Suprapubic skin (tissue), 4 donors: ENCODE measurements around the gene SLK. TPM values are rescaled to one million over a fixed set of nuclear protein-coding genes. Genes with fewer than 3 reads are reported as not detected.

ENCODE experiments used
- DNase-seq, 2 donors: peaks; one replicate each; pipeline ENCODE4 v3.0.0-alpha.2; 2019; ENCODE audit warnings: low spot score in 2 of 2
- H3K27ac ChIP-seq: fragments of 200-600 bp; sonication (generic); one replicate; pipeline ENCODE4 v1.5.1; 2019
- H3K27me3 ChIP-seq: fragments of 200-600 bp; sonication (generic); one replicate; pipeline ENCODE4 v1.5.1; 2019
- H3K36me3 ChIP-seq: fragments of 200-600 bp; sonication (generic); one replicate; pipeline ENCODE4 v1.5.1; 2019
- H3K4me1 ChIP-seq: fragments of 200-600 bp; sonication (generic); one replicate; pipeline ENCODE4 v1.5.1; 2019
- H3K4me3 ChIP-seq: fragments of 200-600 bp; sonication (generic); one replicate; pipeline ENCODE4 v1.5.1; 2019; ENCODE audit warnings: mild to moderate bottlenecking
- H3K9me3 ChIP-seq: fragments of 200-600 bp; sonication (generic); one replicate; pipeline ENCODE4 v1.5.1; 2019
- EP300 ChIP-seq: sonication (generic); formaldehyde crosslinking; IDR thresholded peaks from one replicate; pipeline ENCODE4 v1.6.1; 2017; ENCODE audit warnings: antibody characterized with exemption
- POLR2A ChIP-seq, 2 donors: fragments of 450-650 bp; IDR thresholded peaks; one replicate each; pipeline ENCODE4 v1.6.1; 2017; ENCODE audit warnings: antibody characterized with exemption in 2 of 2, mild to moderate bottlenecking in 2 of 2, moderate library complexity in 2 of 2
- POLR2AphosphoS5 ChIP-seq, 3 donors: sonication (generic); formaldehyde crosslinking; IDR thresholded peaks; one replicate each; pipeline ENCODE4 v1.6.1; 2017; ENCODE audit warnings: antibody characterized with exemption in 3 of 3
- WGBS: methylation state at CpG from one replicate; pipeline ENCODE4 v1.1.5; 2018; 5-methylcytosine and 5-hydroxymethylcytosine counted together
- total RNA-seq, 4 donors: library from RNA; depleted of rRNA; stranded (reverse); fragments of >200 nt; gene quantifications; one replicate each; pipeline ENCODE4 v1.1.0, GENCODE V29; 2016
- TF ChIP-seq, protein P1 (sequence below), 2 donors: fragments of 200-600 bp in 1 of 2; fragments of 450-650 bp in 1 of 2; sonication (generic) in 1 of 2; IDR thresholded peaks; one replicate each; pipeline ENCODE4 v1.5.1; 2016 to 2019; ENCODE audit warnings: antibody characterized with exemption in 2 of 2, mild to moderate bottlenecking in 1 of 2, moderate library complexity in 1 of 2

The SLK gene
- total RNA-seq, 4 donors from 2014 or later = 38.1 to 81.4 (median 56.3) TPM

DNA sequence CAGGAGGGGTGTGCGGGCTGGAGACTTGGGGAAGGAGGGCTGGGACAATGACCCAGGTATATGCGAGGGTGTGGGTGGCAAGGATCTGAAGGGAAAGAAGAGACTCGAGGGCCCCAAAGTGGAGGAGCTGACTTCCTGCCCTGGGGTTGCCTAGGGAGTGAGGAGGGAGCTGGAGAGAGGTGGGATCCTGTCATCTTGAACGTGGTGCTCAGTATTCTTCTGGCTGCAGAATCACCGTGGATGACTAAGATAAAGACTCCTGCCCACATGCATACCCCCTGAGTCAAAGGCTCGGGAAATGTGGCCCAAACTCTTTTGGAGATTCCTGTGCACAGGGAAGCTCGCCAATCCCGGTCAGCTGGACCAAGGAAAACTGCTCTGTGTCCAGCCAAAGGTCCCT lies 87.5 kb downstream of the SLK start:
- Histone ChIP-seq H3K4me1 (no peaks in the 10 kb centered on the region), H3K4me3 (no peak overlapping the region), H3K9me3 (no peaks in the 10 kb centered on the region), H3K27me3 (no peaks in the 10 kb centered on the region), H3K36me3 (peaks cover 6% of the 10 kb centered on the region), H3K27ac (no peak overlapping the region)
- 70% methylated on average over 8 of the region's 8 CpGs for WGBS
- DNase-seq = no peak
- TF ChIP-seq EP300 = no peak
- TF ChIP-seq, protein P1, sequence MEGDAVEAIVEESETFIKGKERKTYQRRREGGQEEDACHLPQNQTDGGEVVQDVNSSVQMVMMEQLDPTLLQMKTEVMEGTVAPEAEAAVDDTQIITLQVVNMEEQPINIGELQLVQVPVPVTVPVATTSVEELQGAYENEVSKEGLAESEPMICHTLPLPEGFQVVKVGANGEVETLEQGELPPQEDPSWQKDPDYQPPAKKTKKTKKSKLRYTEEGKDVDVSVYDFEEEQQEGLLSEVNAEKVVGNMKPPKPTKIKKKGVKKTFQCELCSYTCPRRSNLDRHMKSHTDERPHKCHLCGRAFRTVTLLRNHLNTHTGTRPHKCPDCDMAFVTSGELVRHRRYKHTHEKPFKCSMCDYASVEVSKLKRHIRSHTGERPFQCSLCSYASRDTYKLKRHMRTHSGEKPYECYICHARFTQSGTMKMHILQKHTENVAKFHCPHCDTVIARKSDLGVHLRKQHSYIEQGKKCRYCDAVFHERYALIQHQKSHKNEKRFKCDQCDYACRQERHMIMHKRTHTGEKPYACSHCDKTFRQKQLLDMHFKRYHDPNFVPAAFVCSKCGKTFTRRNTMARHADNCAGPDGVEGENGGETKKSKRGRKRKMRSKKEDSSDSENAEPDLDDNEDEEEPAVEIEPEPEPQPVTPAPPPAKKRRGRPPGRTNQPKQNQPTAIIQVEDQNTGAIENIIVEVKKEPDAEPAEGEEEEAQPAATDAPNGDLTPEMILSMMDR (IDR thresholded peaks at IDR 0.05) = no peak
- no peak for TF ChIP-seq POLR2AphosphoS5 (IDR thresholded peaks at IDR 0.05)
- TF ChIP-seq POLR2A (IDR thresholded peaks at IDR 0.05) = no peak

DNA sequence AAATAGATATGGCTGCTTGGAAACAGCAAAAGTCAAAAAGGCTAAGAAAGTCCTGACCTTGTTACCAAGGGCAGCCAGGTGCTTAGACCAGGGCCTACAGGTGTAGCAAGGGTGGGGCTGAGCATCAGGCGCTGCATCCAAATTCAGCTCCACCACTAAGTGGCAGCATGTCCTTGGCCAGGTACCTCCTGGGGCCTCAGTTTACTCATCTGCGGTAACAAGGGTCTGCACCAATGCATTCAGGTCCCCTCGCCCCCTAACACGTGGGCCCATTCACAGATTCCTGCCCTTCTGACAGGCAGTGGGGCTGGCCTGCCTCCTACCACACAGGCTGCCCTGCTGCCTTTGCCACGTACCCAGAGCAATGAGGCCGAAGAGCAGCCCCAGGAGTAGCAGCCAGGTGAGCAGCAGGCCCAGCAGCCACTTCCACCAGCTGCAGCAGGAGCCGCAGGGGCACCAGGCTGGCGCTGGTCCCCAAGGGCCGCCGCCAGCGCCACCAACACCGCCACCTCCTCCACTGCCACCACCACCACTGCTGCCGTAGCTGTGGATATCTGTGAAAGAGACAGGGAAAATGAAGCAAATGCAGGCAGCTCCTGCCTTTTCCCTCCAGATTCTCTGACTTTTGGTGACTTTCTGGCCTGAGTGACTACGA lies 89.8 kb downstream of the SLK start:
- no peak overlapping the region for H3K4me3 ChIP-seq
- WGBS = 86% methylated on average over 8 of the region's 14 CpGs
- TF ChIP-seq, protein P1 (IDR thresholded peaks at IDR 0.05) = no peak
- no peak for TF ChIP-seq EP300
- TF ChIP-seq POLR2AphosphoS5 (IDR thresholded peaks at IDR 0.05) = no peak
- no peak for TF ChIP-seq POLR2A (IDR thresholded peaks at IDR 0.05)
- no peak overlapping the region for H3K27ac ChIP-seq
- DNase-seq = no peak
- no peaks in the 10 kb centered on the region for H3K27me3 ChIP-seq
- H3K4me1 ChIP-seq = no peaks in the 10 kb centered on the region
- no peaks in the 10 kb centered on the region for H3K9me3 ChIP-seq
- peaks cover 6% of the 10 kb centered on the region for H3K36me3 ChIP-seq

DNA sequence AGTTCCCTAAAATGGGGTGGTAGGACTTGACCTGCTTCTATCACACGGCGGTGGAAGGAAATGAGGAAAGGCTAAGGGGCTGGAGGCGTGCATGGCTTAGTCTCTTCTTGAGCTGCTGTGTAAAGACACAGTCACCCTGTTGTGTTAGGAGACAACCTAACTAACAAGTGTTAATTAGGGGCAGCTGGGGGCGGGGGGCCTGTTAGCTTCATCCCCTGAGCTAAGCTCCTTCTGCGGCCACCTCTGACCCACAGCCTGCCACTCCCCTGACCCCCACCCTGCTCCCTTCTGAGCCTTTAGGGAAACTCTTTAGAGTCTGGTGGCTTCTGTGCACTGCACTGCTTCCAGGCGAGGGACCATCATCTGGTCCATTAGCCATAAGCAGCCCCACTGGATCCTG lies 90.8 kb downstream of the SLK start:
- Histone ChIP-seq H3K4me3 (no peak overlapping the region), H3K27ac (no peak overlapping the region), H3K4me1 (no peaks in the 10 kb centered on the region), H3K36me3 (peaks cover 12% of the 10 kb centered on the region), H3K27me3 (no peaks in the 10 kb centered on the region), H3K9me3 (no peaks in the 10 kb centered on the region)
- TF ChIP-seq, protein P1 (IDR thresholded peaks at IDR 0.05) = no peak
- TF ChIP-seq POLR2A (IDR thresholded peaks at IDR 0.05) (no peak), EP300 (no peak), POLR2AphosphoS5 (IDR thresholded peaks at IDR 0.05) (no peak)
- DNase-seq = no peak
- WGBS = 83% methylated on average over 6 of the region's 6 CpGs

DNA sequence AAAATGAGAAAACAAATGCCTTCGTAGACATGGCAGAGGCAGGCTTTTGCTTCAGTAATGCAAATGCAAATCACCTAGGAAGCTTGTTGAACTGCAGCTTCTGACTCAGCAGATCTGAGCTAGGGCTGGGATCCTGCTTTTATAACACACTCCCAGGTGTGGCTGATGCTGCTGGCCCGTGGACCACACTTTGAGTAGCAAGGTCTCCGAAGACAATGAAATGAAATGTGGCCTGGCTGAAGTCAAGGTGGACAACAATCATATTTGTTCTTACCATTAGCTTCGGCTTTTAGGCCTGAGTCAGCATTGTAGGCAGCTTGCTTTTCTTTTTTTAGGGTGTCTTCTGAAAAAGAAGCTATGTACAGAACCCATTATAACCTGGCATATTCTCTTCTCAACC lies 92.4 kb downstream of the SLK start:
- no peak overlapping the region for H3K4me3 ChIP-seq
- no peak for TF ChIP-seq EP300
- TF ChIP-seq, protein P1 (IDR thresholded peaks at IDR 0.05) = no peak
- no peak for TF ChIP-seq POLR2AphosphoS5 (IDR thresholded peaks at IDR 0.05)
- TF ChIP-seq POLR2A (IDR thresholded peaks at IDR 0.05) = no peak
- H3K4me1 ChIP-seq = no peaks in the 10 kb centered on the region
- no peaks in the 10 kb centered on the region for H3K27me3 ChIP-seq
- no peak for DNase-seq
- peaks cover 7% of the 10 kb centered on the region for H3K36me3 ChIP-seq
- 49% methylated on average over 4 of the region's 4 CpGs for WGBS
- no peak overlapping the region for H3K27ac ChIP-seq
- no peaks in the 10 kb centered on the region for H3K9me3 ChIP-seq

DNA sequence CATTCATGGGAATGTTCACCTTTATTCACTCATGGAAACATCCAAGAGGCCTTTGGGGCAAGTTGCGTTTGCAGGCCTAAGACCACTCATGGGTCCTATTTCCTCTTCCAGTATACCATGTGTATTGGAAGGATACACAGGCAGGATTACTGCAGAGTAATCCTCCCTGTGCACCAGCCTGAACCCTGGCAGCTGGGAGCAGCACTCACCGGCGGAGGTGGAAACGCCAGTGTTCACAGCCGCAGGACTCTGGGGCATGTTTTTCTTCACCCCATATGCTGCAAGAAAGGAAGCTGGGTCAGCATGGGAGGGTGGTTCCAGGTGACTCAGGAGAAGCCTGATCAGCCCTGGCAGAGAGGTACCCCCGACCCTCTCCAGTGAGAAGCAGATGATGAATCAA lies 94.3 kb downstream of the SLK start:
- H3K4me3 ChIP-seq = no peak overlapping the region
- no peak overlapping the region for H3K27ac ChIP-seq
- no peak for TF ChIP-seq POLR2AphosphoS5 (IDR thresholded peaks at IDR 0.05)
- no peak for TF ChIP-seq POLR2A (IDR thresholded peaks at IDR 0.05)
- TF ChIP-seq, protein P1 (IDR thresholded peaks at IDR 0.05) = no peak
- TF ChIP-seq EP300 = no peak
- no peaks in the 10 kb centered on the region for H3K9me3 ChIP-seq
- peaks cover 7% of the 10 kb centered on the region for H3K36me3 ChIP-seq
- WGBS = 78% methylated on average over 6 of the region's 6 CpGs
- H3K27me3 ChIP-seq = no peaks in the 10 kb centered on the region
- DNase-seq = no peak
- H3K4me1 ChIP-seq = peaks cover 6% of the 10 kb centered on the region
